HEK293T (cell line): ENCODE data around the gene LRMDA.

Experiments used
- ARNT ChIP-seq: fragments of 450-650 bp; IDR thresholded peaks from 2 replicates; pipeline ENCODE4 v1.6.1; 2017; ENCODE audit warnings: mild to moderate bottlenecking
- BHLHE40 ChIP-seq: fragments of 450-650 bp; IDR thresholded peaks from 2 replicates; pipeline ENCODE4 v1.6.1; 2016; ENCODE audit warnings: mild to moderate bottlenecking, moderate library complexity, borderline replicate concordance
- ELF4 ChIP-seq: fragments of 450-650 bp; IDR thresholded peaks from 2 replicates; pipeline ENCODE4 v1.6.1; 2017; ENCODE audit warnings: antibody characterized with exemption
- FOXA1 ChIP-seq: fragments of 450-650 bp; IDR thresholded peaks from 2 replicates; pipeline ENCODE4 v1.6.1; 2016; ENCODE audit warnings: mild to moderate bottlenecking
- SP1 ChIP-seq: fragments of 450-650 bp; IDR thresholded peaks from 2 replicates; pipeline ENCODE4 v1.6.1; 2017
- SUZ12 ChIP-seq: fragments of 450-650 bp; IDR thresholded peaks from 2 replicates; pipeline ENCODE4 v1.6.1; 2016; ENCODE audit warnings: mild to moderate bottlenecking

DNA sequence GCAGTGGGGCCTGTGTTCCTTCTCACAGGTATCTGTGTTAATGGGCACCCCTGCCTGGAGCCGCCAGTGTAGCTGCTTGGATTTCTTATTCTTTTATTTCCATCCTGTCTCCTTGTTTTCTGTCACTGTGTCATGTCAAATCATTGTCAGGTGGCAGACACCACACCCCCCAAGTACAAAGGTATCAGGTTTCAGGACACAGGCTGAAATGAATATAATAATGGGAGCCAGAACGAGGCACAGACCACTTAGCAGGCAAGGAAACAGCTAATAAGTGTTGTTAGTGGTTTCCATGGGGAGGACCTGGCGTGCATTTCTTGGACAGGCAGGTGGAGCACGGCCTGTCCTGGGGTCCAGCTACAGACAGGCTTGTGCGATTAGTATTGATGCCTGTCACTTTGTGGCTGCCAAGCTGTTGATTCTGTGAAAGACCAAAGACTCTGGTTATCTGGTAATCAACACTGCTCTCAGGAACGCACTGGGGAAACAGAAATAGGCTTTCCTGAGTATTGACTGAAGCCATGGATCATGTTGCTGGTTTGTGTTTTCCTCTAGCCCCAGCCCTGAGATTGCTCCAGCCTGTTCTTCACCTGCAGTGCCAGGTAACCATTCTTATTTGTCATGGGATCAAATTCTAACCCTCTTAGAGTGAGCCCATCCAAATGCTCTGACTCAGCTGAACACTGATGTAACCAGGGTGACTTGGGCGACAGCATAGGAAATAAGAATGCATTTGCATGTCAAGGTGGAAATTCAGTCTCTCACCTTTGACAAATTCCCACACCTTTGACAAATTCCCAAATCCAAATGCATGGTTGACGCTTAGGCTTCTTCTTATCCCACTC is 1002.0 kb downstream of the LRMDA start:
- TF ChIP-seq SUZ12 (no peak), ARNT (no peak), ELF4 (no peak), BHLHE40 (no peak), SP1 (no peak), FOXA1 (no peak)
